ENCODE measurements around the gene EFCAB6. TPM values are rescaled to one million over a fixed set of nuclear protein-coding genes. Genes with fewer than 3 reads are reported as not detected.

The EFCAB6 gene
- total RNA-seq, 2 experiments from 2014 or later: 0.13 TPM; not detected in 1

DNA sequence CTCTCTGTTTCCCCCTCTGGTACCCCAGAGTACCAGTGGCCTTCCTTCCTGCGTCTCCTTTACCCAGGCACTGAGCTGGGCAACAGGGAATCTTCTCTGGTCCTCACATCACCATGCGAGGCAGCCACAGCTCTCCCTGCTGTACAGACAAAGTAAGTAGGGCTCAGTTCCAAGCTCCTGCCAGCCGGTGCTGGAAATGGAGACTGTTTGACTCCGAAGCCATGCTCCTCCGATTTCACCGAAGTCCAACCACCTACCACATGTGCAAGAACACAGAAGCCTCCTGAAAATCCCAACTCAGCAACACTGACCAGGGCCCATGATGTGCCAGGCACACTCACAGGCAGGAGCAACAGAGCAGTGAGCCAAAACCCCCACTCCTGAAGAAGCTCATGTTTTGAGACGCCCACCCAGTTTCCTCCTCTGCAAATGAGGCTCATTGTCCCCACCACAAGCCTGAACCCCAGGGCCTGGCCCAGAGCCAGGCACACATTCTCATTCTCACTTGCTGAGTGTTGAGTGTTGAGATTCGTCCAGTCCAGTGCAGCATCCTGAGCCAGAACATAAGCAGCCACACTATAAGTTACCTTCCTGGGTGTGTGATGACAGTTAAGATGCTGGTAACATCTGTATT, 244.3 kb downstream of the EFCAB6 start:
- no peaks in the 10 kb centered on the region for H4K20me1 ChIP-seq (ENCODE audit: insufficient read depth, low read length)
- intact Hi-C loops (cut with micrococcal nuclease; ENCODE audit: unreplicated experiment): no loop called here
- H2AFZ ChIP-seq (ENCODE audit: low read length): no peak overlapping the region
- H3K4me3 ChIP-seq (ENCODE audit: low read depth, low read length, poor library complexity, severe bottlenecking): no peak overlapping the region
- ChIA-PET POLR2A (no interaction called here), CTCF (ENCODE audit: unreplicated experiment) (no interaction called here)
- H3K9me3 ChIP-seq (ENCODE audit: low read length): no peaks in the 10 kb centered on the region
- TF ChIP-seq, protein P1, sequence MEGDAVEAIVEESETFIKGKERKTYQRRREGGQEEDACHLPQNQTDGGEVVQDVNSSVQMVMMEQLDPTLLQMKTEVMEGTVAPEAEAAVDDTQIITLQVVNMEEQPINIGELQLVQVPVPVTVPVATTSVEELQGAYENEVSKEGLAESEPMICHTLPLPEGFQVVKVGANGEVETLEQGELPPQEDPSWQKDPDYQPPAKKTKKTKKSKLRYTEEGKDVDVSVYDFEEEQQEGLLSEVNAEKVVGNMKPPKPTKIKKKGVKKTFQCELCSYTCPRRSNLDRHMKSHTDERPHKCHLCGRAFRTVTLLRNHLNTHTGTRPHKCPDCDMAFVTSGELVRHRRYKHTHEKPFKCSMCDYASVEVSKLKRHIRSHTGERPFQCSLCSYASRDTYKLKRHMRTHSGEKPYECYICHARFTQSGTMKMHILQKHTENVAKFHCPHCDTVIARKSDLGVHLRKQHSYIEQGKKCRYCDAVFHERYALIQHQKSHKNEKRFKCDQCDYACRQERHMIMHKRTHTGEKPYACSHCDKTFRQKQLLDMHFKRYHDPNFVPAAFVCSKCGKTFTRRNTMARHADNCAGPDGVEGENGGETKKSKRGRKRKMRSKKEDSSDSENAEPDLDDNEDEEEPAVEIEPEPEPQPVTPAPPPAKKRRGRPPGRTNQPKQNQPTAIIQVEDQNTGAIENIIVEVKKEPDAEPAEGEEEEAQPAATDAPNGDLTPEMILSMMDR (conservative IDR thresholded peaks at IDR 0.05; ENCODE audit: low read length): no peak
- TF ChIP-seq EZH2phosphoT487 (IDR thresholded peaks at IDR 0.05; ENCODE audit: borderline replicate concordance, low read depth, low read length): no peak
- no peak overlapping the region for H3K27ac ChIP-seq (ENCODE audit: low read depth, low read length, poor library complexity, severe bottlenecking)
- BruUV-seq (replicated peaks): no TSS peak
- H3K4me1 ChIP-seq (ENCODE audit: insufficient read depth, low read length, poor library complexity, severe bottlenecking): no peaks in the 10 kb centered on the region
- no peak overlapping the region for H3K4me2 ChIP-seq (ENCODE audit: low read length)
- H3K9me2 ChIP-seq (ENCODE audit: insufficient read depth, low read length): no peaks in the 10 kb centered on the region
- no peaks in the 10 kb centered on the region for H3K79me2 ChIP-seq (ENCODE audit: insufficient read depth, low read depth, low read length)
- no peaks in the 10 kb centered on the region for H3K36me3 ChIP-seq (ENCODE audit: insufficient read depth, low read length)
- DNase-seq (ENCODE audit: low spot score): no peak

DNA sequence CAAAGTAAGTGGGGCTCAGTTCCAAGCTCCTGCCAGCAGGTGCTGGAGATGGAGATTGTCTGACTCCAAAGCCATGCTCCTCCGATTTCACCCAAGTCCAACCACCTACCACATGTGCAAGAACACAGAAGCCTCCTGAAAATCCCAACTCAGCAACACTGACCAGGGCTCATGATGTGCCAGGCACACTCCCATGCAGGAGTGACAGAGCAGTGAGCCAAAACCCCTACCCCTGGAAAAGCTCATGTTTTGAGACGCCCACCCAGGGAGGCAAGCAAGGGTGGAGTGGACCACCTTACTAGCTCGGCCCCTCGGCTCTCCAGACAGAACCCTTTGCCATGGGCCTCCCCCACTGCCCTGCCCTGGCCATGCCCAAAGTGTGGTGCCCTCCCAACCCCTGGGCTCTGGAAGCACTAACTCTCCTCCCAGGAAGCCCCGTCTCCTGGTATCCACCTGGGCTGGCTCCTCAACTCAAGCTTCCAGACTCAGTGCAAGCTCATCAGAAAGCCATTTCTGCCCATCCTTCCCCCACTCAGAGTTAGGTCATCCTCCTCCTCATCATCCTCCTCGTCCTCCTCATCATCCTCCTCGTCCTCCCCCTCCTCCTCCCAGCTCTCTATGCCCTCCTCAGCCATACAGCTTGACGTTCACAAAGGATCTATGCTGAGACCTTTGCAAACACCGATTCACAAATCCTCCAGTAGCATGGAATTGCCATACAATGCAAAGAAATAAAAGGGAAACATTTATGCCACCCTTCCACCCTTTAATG, 245.4 kb downstream of the EFCAB6 start:
- Histone ChIP-seq H2AFZ (ENCODE audit: low read length) (no peak overlapping the region), H3K27ac (ENCODE audit: low read depth, low read length, poor library complexity, severe bottlenecking) (no peak overlapping the region), H3K4me3 (ENCODE audit: low read depth, low read length, poor library complexity, severe bottlenecking) (no peak overlapping the region), H3K4me2 (ENCODE audit: low read length) (no peak overlapping the region), H3K9me3 (ENCODE audit: low read length) (no peaks in the 10 kb centered on the region), H4K20me1 (ENCODE audit: insufficient read depth, low read length) (no peaks in the 10 kb centered on the region), H3K9me2 (ENCODE audit: insufficient read depth, low read length) (no peaks in the 10 kb centered on the region), H3K36me3 (ENCODE audit: insufficient read depth, low read length) (no peaks in the 10 kb centered on the region), H3K79me2 (ENCODE audit: insufficient read depth, low read depth, low read length) (no peaks in the 10 kb centered on the region), H3K4me1 (ENCODE audit: insufficient read depth, low read length, poor library complexity, severe bottlenecking) (no peaks in the 10 kb centered on the region)
- CTCF ChIA-PET (ENCODE audit: unreplicated experiment): no interaction called here
- POLR2A ChIA-PET: no interaction called here
- DNase-seq (ENCODE audit: low spot score): no peak
- no TSS peak for BruUV-seq (replicated peaks)
- TF ChIP-seq EZH2phosphoT487 (IDR thresholded peaks at IDR 0.05; ENCODE audit: borderline replicate concordance, low read depth, low read length): no peak
- TF ChIP-seq, protein P1 (conservative IDR thresholded peaks at IDR 0.05; ENCODE audit: low read length): no peak
- intact Hi-C loops (cut with micrococcal nuclease; ENCODE audit: unreplicated experiment): no loop called here

DNA sequence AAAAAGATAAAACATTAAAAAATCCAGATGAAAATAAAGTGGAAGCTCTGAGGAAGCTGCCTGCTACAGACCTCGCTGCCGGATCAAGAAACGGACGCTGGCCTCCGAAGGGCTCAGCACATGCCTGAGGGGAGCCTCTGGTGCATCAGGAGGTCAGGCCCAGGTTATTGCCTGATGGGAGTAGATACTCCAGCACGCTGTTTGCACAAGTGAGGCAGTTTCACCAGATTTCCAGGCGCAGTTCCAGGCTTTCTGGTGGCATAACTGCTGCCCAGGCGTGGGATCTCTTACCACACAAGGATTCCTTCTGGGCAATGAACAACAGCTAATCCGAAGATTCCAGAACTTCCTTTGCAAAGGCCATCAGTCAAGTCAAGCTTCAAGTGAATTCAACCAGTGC, 246.1 kb downstream of the EFCAB6 start:
- Histone ChIP-seq H3K4me2 (ENCODE audit: low read length) (no peak overlapping the region), H3K36me3 (ENCODE audit: insufficient read depth, low read length) (no peaks in the 10 kb centered on the region), H3K9me3 (ENCODE audit: low read length) (no peaks in the 10 kb centered on the region), H3K9me2 (ENCODE audit: insufficient read depth, low read length) (no peaks in the 10 kb centered on the region), H3K79me2 (ENCODE audit: insufficient read depth, low read depth, low read length) (no peaks in the 10 kb centered on the region), H3K4me1 (ENCODE audit: insufficient read depth, low read length, poor library complexity, severe bottlenecking) (no peaks in the 10 kb centered on the region), H3K4me3 (ENCODE audit: low read depth, low read length, poor library complexity, severe bottlenecking) (no peak overlapping the region), H3K27ac (ENCODE audit: low read depth, low read length, poor library complexity, severe bottlenecking) (no peak overlapping the region), H4K20me1 (ENCODE audit: insufficient read depth, low read length) (no peaks in the 10 kb centered on the region), H2AFZ (ENCODE audit: low read length) (no peak overlapping the region)
- no peak for TF ChIP-seq EZH2phosphoT487 (IDR thresholded peaks at IDR 0.05; ENCODE audit: borderline replicate concordance, low read depth, low read length)
- TF ChIP-seq, protein P1 (conservative IDR thresholded peaks at IDR 0.05; ENCODE audit: low read length): no peak
- ChIA-PET CTCF (ENCODE audit: unreplicated experiment) (no interaction called here), POLR2A (no interaction called here)
- DNase-seq (ENCODE audit: low spot score): no peak
- BruUV-seq (replicated peaks): no TSS peak
- intact Hi-C loops (cut with micrococcal nuclease; ENCODE audit: unreplicated experiment): no loop called here
